HEK293 (cell line): ENCODE measurements around the gene IDE.

Experiments used
- CTCF ChIA-PET: fragments of 350-600 bp; formaldehyde crosslinking; extraction: SDS; loops from one replicate; lab custom pipeline; 2021; ENCODE audit warnings: antibody characterized with exemption; lab: Yijun Ruan, JAX
- POLR2A ChIA-PET: fragments of 300-600 bp; formaldehyde crosslinking; extraction: SDS; loops from one replicate; lab custom pipeline; 2020; ENCODE audit warnings: antibody characterized with exemption, inconsistent platforms; lab: Yijun Ruan, JAX
- H3K27ac ChIP-seq: fragments of 200-500 bp; sonication (Bioruptor generic); 2 replicates; pipeline ENCODE4 v1.5.1; 2014; ENCODE audit warnings: low read depth, low read length, control low read depth, inconsistent platforms; ENCODE audit errors: extremely low read depth
- H3K36me3 ChIP-seq, 2 experiments: fragments of 200-500 bp in 1 of 2; sonication (Bioruptor generic) in 1 of 2; 1 replicate in 1 of 2; 2 replicates in 1 of 2; pipeline ENCODE4 v1.5.1; 2014 to 2017; ENCODE audit warnings: inconsistent platforms in 2 of 2, low read length in 2 of 2; ENCODE audit not compliant: control insufficient read depth in 2 of 2, insufficient read depth in 1 of 2
- H3K4me1 ChIP-seq: fragments of 200-500 bp; sonication (Bioruptor generic); 2 replicates; pipeline ENCODE4 v1.5.1; 2014; ENCODE audit warnings: mild to moderate bottlenecking, low read length, inconsistent platforms; ENCODE audit not compliant: control insufficient read depth, insufficient read depth
- H3K4me3 ChIP-seq: 2 replicates; pipeline ENCODE4 v1.5.1; 2011; ENCODE audit warnings: low read depth, mild to moderate bottlenecking, control low read depth, low read length, moderate library complexity
- H3K9me3 ChIP-seq: fragments of 200-500 bp; sonication (Bioruptor generic); 2 replicates; pipeline ENCODE4 v1.5.1; 2014; ENCODE audit warnings: low read depth, low read length, inconsistent platforms; ENCODE audit not compliant: control insufficient read depth, insufficient read depth
- BCL11B ChIP-seq: fragments of 450-650 bp; formaldehyde crosslinking; IDR thresholded peaks from 2 replicates; pipeline ENCODE4 v1.5.1; 2016; ENCODE audit warnings: low read depth, missing biosample characterization, missing genetic modification characterization
- CTCF ChIP-seq: fragments of 450-650 bp; formaldehyde crosslinking; IDR thresholded peaks from 2 replicates; pipeline ENCODE4 v1.5.1; 2016; ENCODE audit warnings: missing biosample characterization, missing genetic modification characterization
- GLI2 ChIP-seq: fragments of 450-650 bp; formaldehyde crosslinking; IDR thresholded peaks from 2 replicates; pipeline ENCODE4; 2017; ENCODE audit warnings: missing biosample characterization, missing genetic modification characterization, low read depth, borderline replicate concordance
- OSR2 ChIP-seq: fragments of 450-650 bp; formaldehyde crosslinking; IDR thresholded peaks from 2 replicates; pipeline ENCODE4 v1.5.1; 2016; ENCODE audit warnings: missing biosample characterization, missing genetic modification characterization
- PRDM10 ChIP-seq: fragments of 450-650 bp; formaldehyde crosslinking; IDR thresholded peaks from 2 replicates; pipeline ENCODE4 v1.5.1; 2016; ENCODE audit warnings: missing biosample characterization, missing genetic modification characterization
- PRDM6 ChIP-seq: fragments of 450-650 bp; formaldehyde crosslinking; IDR thresholded peaks from 2 replicates; pipeline ENCODE4 v1.5.1; 2017; ENCODE audit warnings: missing biosample characterization, missing genetic modification characterization
- WT1 ChIP-seq: fragments of 450-650 bp; formaldehyde crosslinking; IDR thresholded peaks from 2 replicates; pipeline ENCODE4 v1.5.1; 2016; ENCODE audit warnings: missing biosample characterization, missing genetic modification characterization
- ZNF132 ChIP-seq: fragments of 450-650 bp; formaldehyde crosslinking; IDR thresholded peaks from 2 replicates; pipeline ENCODE4 v1.5.1; 2017; ENCODE audit warnings: missing biosample characterization, missing genetic modification characterization, borderline replicate concordance
- ZNF239 ChIP-seq: fragments of 450-650 bp; formaldehyde crosslinking; IDR thresholded peaks from 2 replicates; pipeline ENCODE4 v1.5.1; 2016; ENCODE audit warnings: missing biosample characterization, missing genetic modification characterization
- ZNF362 ChIP-seq: fragments of 450-650 bp; formaldehyde crosslinking; IDR thresholded peaks from 2 replicates; pipeline ENCODE4 v1.5.1; 2016; ENCODE audit warnings: missing biosample characterization, missing genetic modification characterization
- ZNF518A ChIP-seq: fragments of 450-650 bp; formaldehyde crosslinking; conservative IDR thresholded peaks from 2 replicates; pipeline ENCODE4 v1.5.1; 2016; ENCODE audit warnings: low read depth, missing biosample characterization, missing genetic modification characterization
- ZNF623 ChIP-seq: fragments of 450-650 bp; formaldehyde crosslinking; IDR thresholded peaks from 2 replicates; pipeline ENCODE4 v1.5.1; 2016; ENCODE audit warnings: missing biosample characterization, missing genetic modification characterization
- ZSCAN23 ChIP-seq: fragments of 450-650 bp; formaldehyde crosslinking; IDR thresholded peaks from 2 replicates; pipeline ENCODE4 v1.5.1; 2016; ENCODE audit warnings: missing biosample characterization, missing genetic modification characterization
- ZXDB ChIP-seq: fragments of 450-650 bp; formaldehyde crosslinking; IDR thresholded peaks from 2 replicates; pipeline ENCODE4 v1.5.1; 2016; ENCODE audit warnings: missing biosample characterization, missing genetic modification characterization

IDE gene

GRCh38 chr10:92527716-92528115 lies 46.2 kb downstream of the IDE start (continued):
- TF ChIP-seq ZNF518A (tag by site-specific recombination) (no peak), WT1 (peak; percentile 63; the same call in 1 of the 2 replicates), PRDM6 (tag by site-specific recombination) (peak; percentile 83), ZSCAN23 (no peak), CTCF (tag by site-specific recombination) (no peak), ZNF132 (no peak), BCL11B (tag by site-specific recombination) (0 out of 2 replicates have a peak, but pooled peaks have one; percentile 31), GLI2 (tag by site-specific recombination) (no peak), OSR2 (tag by site-specific recombination) (peak; percentile 92), ZNF239 (no peak), PRDM10 (tag by site-specific recombination) (0 out of 2 replicates have a peak, but pooled peaks have one; percentile 22), ZXDB (peak; percentile 43)

GRCh38 chr10:92523639-92524038 lies 50.3 kb downstream of the IDE start:
- H3K36me3 ChIP-seq = peaks cover 4 to 16% of the 10 kb centered on the region in 2 experiments
- H3K27ac ChIP-seq = no peak overlapping the region
- CTCF ChIA-PET = no interaction called here
- POLR2A ChIA-PET = interaction anchor here (0.7 kb wide), 1 partner anchor 26 kb away, joined by 5 read pairs; no protein-coding TSS in a partner anchor
- no peak overlapping the region for H3K4me3 ChIP-seq
- peaks cover 6% of the 10 kb centered on the region; the same call in 1 of the 2 replicates for H3K4me1 ChIP-seq
- TF ChIP-seq ZNF623 (no peak), ZNF362 (peak; percentile 73)
- TF ChIP-seq, all 188 proteins: peak for 1
- no peaks in the 10 kb centered on the region for H3K9me3 ChIP-seq
